Measurements from ENCODE around the gene LCN6. TPM values are rescaled to one million over a fixed set of nuclear protein-coding genes. Genes with fewer than 3 reads are reported as not detected.

LCN6 gene
- total and polyA plus RNA-seq, 9 of the 15 experiments (the other 6 are each of a cell fraction or from before 2014, with no cell fraction given), result 0.10 to 0.45 (median 0.37) TPM; not detected in 5

- TF ChIP-seq MGA (IDR thresholded peaks at IDR 0.05) (0 out of 2 replicates have a peak, but pooled peaks have one; percentile 40), JUN (IDR thresholded peaks at IDR 0.05; ENCODE audit: borderline replicate concordance, low read depth, low read length) (no peak), JUN (CRISPR knock-in tag; IDR thresholded peaks at IDR 0.05; ENCODE audit: borderline replicate concordance) (no peak), SNIP1 (IDR thresholded peaks at IDR 0.05; ENCODE audit: low read depth) (no peak), CBFA2T3 (IDR thresholded peaks at IDR 0.05) (peak; percentile 30), ZNF274 (IDR thresholded peaks at IDR 0.05; ENCODE audit: borderline replicate concordance, low read depth, low read length) (no peak), MLX (CRISPR knock-in tag; conservative IDR thresholded peaks at IDR 0.05) (no peak)
Measured at GRCh38 chr9:136707849-136708517, 40.3 kb downstream of the LCN6 start (continued).

Measured in K562 (cell line).